Smooth muscle cell (in vitro differentiated cells): ENCODE data around the gene KCNMB2. TPM values are rescaled to one million over a fixed set of nuclear protein-coding genes. Genes with fewer than 3 reads are reported as not detected.

Experiments
- DNase-seq: peaks from one replicate; lab custom pipeline; 2025; ENCODE audit not compliant: unreplicated experiment; lab: John Stamatoyannopoulos, UW
- H2AFZ ChIP-seq: fragments of 200-600 bp; sonication (generic); 2 replicates; pipeline ENCODE4 v1.6.0; 2016; ENCODE audit warnings: antibody characterized with exemption, low read depth, mild to moderate bottlenecking
- H3F3A ChIP-seq: fragments of 200-600 bp; sonication (generic); 2 replicates; pipeline ENCODE4 v1.6.0; 2017; ENCODE audit warnings: antibody characterized with exemption, low read depth
- H3K27ac ChIP-seq: fragments of 200-600 bp; sonication (generic); 2 replicates; pipeline ENCODE4 v1.5.1; 2016; ENCODE audit warnings: low read depth, mild to moderate bottlenecking
- H3K27me3 ChIP-seq: fragments of 200-600 bp; sonication (generic); 2 replicates; pipeline ENCODE4 v1.6.1; 2016; ENCODE audit warnings: low read depth, mild to moderate bottlenecking
- H3K36me3 ChIP-seq: fragments of 200-600 bp; sonication (generic); 2 replicates; pipeline ENCODE4 v1.5.1; 2016; ENCODE audit warnings: low read depth
- H3K4me1 ChIP-seq: fragments of 200-600 bp; sonication (generic); 2 replicates; pipeline ENCODE4 v1.5.1; 2016; ENCODE audit warnings: low read depth
- H3K4me2 ChIP-seq: fragments of 200-600 bp; sonication (generic); 2 replicates; pipeline ENCODE4 v1.6.0; 2016; ENCODE audit warnings: mild to moderate bottlenecking
- H3K4me3 ChIP-seq: fragments of 200-600 bp; sonication (generic); 2 replicates; pipeline ENCODE4 v1.5.1; 2016; ENCODE audit warnings: mild to moderate bottlenecking
- H3K79me2 ChIP-seq: fragments of 200-600 bp; sonication (generic); 2 replicates; pipeline ENCODE4 v1.6.0; 2016; ENCODE audit warnings: low read depth, mild to moderate bottlenecking
- H3K9ac ChIP-seq: fragments of 200-600 bp; sonication (generic); 2 replicates; pipeline ENCODE4 v1.6.0; 2016; ENCODE audit warnings: low read depth
- H3K9me3 ChIP-seq: fragments of 200-600 bp; sonication (generic); replicated peaks from 2 replicates; pipeline ENCODE4 v1.5.1; 2016; ENCODE audit warnings: low read depth
- H4K20me1 ChIP-seq: fragments of 200-600 bp; sonication (generic); 2 replicates; pipeline ENCODE4 v1.6.0; 2016; ENCODE audit warnings: low read depth
- WGBS: methylation state at CpG from one replicate; pipeline ENCODE4 v1.1.7; 2016; ENCODE audit warnings: low lambda C conversion rate; 5-methylcytosine and 5-hydroxymethylcytosine counted together
- polyA plus RNA-seq: library from polyadenylated mRNA; unstranded; fragments of >200 nt; fragmentation: Nextera tagmentation; extraction: Ambion mirVana; gene quantifications from 2 replicates; pipeline ENCODE4 v1.2.1, GENCODE V29; 2016
- total RNA-seq: library from RNA; depleted of rRNA; stranded (reverse); fragments of >200 nt; gene quantifications from 2 replicates; pipeline ENCODE4 v1.2.3, GENCODE V29; 2014
- TF ChIP-seq, protein P1 (sequence below): fragments of 200-600 bp; sonication (generic); IDR thresholded peaks from 2 replicates; pipeline ENCODE4 v1.5.1; 2017; ENCODE audit warnings: borderline replicate concordance, mild to moderate bottlenecking, antibody characterized with exemption; ENCODE audit not compliant: insufficient read depth, poor library complexity, severe bottlenecking

Gene KCNMB2
- total and polyA plus RNA-seq, 2 experiments from 2014 or later, result 0.09 TPM; not detected in 1

GRCh38 chr3:178637802-178638201 is 101.6 kb downstream of the KCNMB2 start:
- H3F3A ChIP-seq, result no peaks in the 10 kb centered on the region
- TF ChIP-seq, protein P1, sequence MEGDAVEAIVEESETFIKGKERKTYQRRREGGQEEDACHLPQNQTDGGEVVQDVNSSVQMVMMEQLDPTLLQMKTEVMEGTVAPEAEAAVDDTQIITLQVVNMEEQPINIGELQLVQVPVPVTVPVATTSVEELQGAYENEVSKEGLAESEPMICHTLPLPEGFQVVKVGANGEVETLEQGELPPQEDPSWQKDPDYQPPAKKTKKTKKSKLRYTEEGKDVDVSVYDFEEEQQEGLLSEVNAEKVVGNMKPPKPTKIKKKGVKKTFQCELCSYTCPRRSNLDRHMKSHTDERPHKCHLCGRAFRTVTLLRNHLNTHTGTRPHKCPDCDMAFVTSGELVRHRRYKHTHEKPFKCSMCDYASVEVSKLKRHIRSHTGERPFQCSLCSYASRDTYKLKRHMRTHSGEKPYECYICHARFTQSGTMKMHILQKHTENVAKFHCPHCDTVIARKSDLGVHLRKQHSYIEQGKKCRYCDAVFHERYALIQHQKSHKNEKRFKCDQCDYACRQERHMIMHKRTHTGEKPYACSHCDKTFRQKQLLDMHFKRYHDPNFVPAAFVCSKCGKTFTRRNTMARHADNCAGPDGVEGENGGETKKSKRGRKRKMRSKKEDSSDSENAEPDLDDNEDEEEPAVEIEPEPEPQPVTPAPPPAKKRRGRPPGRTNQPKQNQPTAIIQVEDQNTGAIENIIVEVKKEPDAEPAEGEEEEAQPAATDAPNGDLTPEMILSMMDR, result no peak
- H3K4me2 ChIP-seq, result no peak overlapping the region
- H2AFZ ChIP-seq, result no peak overlapping the region
- H3K27ac ChIP-seq, result no peak overlapping the region
- no peaks in the 10 kb centered on the region for H3K4me1 ChIP-seq
- H4K20me1 ChIP-seq, result no peaks in the 10 kb centered on the region
- H3K9me3 ChIP-seq, result no peaks in the 10 kb centered on the region
- H3K27me3 ChIP-seq, result peaks cover 4% of the 10 kb centered on the region
- DNase-seq, result no peak
- H3K36me3 ChIP-seq, result no peaks in the 10 kb centered on the region
- H3K79me2 ChIP-seq, result no peaks in the 10 kb centered on the region
- 91% methylated on average over 3 of the region's 3 CpGs for WGBS
- H3K4me3 ChIP-seq, result no peak overlapping the region
- H3K9ac ChIP-seq, result no peak overlapping the region

- Histone ChIP-seq H3K79me2 (no peaks in the 10 kb centered on the region), H3K4me2 (no peak overlapping the region), H3K9me3 (no peaks in the 10 kb centered on the region), H3K27me3 (no peaks in the 10 kb centered on the region), H3F3A (no peaks in the 10 kb centered on the region), H3K4me1 (no peaks in the 10 kb centered on the region), H3K9ac (no peak overlapping the region), H3K36me3 (no peaks in the 10 kb centered on the region), H4K20me1 (no peaks in the 10 kb centered on the region), H2AFZ (no peak overlapping the region), H3K27ac (no peak overlapping the region), H3K4me3 (no peak overlapping the region)
- DNase-seq, result no peak
- TF ChIP-seq, protein P1, result no peak
- 63% methylated on average over 3 of the region's 3 CpGs for WGBS
These were observed 109.3 kb downstream of the KCNMB2 start for GRCh38 chr3:178645503-178645902.

GRCh38 chr3:178646186-178646862 is 110.1 kb downstream of the KCNMB2 start:
- no peaks in the 10 kb centered on the region for H3K79me2 ChIP-seq
- 83% methylated on average over 4 of the region's 4 CpGs for WGBS
- no peaks in the 10 kb centered on the region for H3K27me3 ChIP-seq

More at GRCh38 chr3:178646186-178646862, 110.1 kb downstream of the KCNMB2 start:
- Histone ChIP-seq H3F3A (no peaks in the 10 kb centered on the region), H3K4me3 (no peak overlapping the region), H3K9me3 (no peaks in the 10 kb centered on the region), H3K4me1 (no peaks in the 10 kb centered on the region), H3K9ac (no peak overlapping the region), H3K36me3 (no peaks in the 10 kb centered on the region), H2AFZ (no peak overlapping the region), H3K4me2 (no peak overlapping the region), H4K20me1 (no peaks in the 10 kb centered on the region), H3K27ac (no peak overlapping the region)
- DNase-seq, result no peak
- TF ChIP-seq, protein P1, result no peak
